22Rv1 (cell line): ENCODE results near the gene NAA35.

ENCODE experiments used
- ZFX ChIP-seq: fragments of 450-650 bp; IDR thresholded peaks from 2 replicates; pipeline ENCODE4 v1.6.1; 2017; ENCODE audit warnings: antibody characterized with exemption, borderline replicate concordance
- TF ChIP-seq, protein P1 (sequence below): fragments of 450-650 bp; IDR thresholded peaks from 2 replicates; pipeline ENCODE4 v1.5.1; 2017; ENCODE audit warnings: mild to moderate bottlenecking

DNA sequence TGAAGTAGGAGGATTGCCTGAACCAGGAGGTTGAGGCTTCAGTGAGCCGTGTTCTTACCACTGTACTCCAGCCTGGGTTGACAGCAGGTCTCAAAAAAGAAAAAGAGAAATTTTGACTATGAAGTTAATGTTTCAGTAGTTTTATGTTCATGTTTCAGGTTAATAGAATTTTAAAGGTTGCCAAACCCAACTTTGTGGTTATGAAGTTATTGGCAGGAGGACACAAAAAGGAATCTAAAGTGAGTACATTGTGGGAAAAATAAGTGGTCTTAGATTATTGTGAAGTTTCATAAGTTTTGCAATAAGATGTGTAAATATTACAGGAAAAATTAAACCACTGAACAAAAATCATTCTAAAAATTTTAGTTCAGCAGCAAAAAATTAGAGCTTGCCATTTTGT is 79.8 kb downstream of the NAA35 start:
- TF ChIP-seq, protein P1, sequence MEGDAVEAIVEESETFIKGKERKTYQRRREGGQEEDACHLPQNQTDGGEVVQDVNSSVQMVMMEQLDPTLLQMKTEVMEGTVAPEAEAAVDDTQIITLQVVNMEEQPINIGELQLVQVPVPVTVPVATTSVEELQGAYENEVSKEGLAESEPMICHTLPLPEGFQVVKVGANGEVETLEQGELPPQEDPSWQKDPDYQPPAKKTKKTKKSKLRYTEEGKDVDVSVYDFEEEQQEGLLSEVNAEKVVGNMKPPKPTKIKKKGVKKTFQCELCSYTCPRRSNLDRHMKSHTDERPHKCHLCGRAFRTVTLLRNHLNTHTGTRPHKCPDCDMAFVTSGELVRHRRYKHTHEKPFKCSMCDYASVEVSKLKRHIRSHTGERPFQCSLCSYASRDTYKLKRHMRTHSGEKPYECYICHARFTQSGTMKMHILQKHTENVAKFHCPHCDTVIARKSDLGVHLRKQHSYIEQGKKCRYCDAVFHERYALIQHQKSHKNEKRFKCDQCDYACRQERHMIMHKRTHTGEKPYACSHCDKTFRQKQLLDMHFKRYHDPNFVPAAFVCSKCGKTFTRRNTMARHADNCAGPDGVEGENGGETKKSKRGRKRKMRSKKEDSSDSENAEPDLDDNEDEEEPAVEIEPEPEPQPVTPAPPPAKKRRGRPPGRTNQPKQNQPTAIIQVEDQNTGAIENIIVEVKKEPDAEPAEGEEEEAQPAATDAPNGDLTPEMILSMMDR = no peak
- TF ChIP-seq ZFX = no peak
